Measurements from ENCODE around the gene MIF.
"Not testable (repeated sequence)": the region's sequence is repeated elsewhere in the genome, so short reads cannot be mapped to it uniquely, and the experiment has no call there.

Gene MIF

DNA sequence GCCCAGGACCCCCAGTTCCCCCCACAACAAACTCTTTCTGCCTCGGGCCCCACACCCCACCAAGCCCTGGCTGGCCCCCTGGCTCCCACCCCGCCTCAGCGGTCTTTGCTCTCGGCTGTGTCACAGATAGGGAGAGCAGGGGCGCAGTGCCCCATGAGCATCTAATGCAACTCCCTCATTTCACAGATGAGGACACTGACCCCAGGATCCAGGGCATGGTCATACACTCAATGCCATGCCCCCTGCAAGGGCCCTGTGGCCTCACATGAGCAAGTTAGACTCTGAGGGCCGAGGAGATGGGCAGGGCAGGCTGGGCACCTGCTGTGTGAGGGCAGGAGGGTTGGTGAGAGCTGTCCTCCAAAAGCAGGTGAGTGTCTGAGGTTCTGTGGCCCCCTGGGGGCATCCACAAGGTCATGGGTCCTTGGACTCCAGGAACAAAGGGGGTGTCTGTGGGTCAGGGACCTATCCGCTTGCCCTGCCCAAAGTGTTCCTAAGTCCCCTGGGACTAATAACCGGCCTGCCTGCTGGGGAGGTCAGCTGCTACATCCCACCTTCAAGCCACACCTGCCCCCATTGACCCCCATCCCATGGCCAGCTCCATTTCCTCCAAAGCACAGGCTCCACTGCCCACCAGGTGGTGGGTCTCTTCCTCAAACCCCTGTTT, 2.5 kb downstream of the MIF start:
- no peak overlapping the region for H3K4me3 ChIP-seq (ENCODE audit: low read depth, low read length)
- no peak for DNase-seq (ENCODE audit: low read depth)
- TF ChIP-seq, protein P1, sequence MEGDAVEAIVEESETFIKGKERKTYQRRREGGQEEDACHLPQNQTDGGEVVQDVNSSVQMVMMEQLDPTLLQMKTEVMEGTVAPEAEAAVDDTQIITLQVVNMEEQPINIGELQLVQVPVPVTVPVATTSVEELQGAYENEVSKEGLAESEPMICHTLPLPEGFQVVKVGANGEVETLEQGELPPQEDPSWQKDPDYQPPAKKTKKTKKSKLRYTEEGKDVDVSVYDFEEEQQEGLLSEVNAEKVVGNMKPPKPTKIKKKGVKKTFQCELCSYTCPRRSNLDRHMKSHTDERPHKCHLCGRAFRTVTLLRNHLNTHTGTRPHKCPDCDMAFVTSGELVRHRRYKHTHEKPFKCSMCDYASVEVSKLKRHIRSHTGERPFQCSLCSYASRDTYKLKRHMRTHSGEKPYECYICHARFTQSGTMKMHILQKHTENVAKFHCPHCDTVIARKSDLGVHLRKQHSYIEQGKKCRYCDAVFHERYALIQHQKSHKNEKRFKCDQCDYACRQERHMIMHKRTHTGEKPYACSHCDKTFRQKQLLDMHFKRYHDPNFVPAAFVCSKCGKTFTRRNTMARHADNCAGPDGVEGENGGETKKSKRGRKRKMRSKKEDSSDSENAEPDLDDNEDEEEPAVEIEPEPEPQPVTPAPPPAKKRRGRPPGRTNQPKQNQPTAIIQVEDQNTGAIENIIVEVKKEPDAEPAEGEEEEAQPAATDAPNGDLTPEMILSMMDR (IDR thresholded peaks at IDR 0.05; ENCODE audit: control insufficient read depth, extremely low read depth, insufficient read depth) = no peak

DNA sequence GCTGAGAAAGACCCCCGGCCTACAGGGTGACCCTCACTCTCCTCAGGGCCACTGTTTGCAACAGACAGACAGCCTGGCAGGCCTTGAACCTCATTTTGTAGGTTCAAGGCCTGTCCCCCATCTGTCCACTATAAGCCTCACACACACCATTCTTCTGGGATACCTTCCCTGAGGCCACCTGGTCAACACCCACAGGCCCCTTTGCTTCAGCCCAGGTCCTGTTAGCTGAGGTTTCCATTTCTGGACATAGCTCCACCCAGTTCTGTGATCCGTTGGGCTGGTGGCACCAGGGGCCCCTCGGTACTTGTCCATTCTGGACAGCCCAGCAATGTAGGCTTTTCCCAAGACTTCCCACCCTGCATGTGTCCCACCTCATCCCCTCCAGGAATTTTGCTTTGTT, 3.1 kb downstream of the MIF start:
- H3K4me3 ChIP-seq (ENCODE audit: low read depth, low read length) = no peak overlapping the region
- TF ChIP-seq, protein P1 (IDR thresholded peaks at IDR 0.05; ENCODE audit: control insufficient read depth, extremely low read depth, insufficient read depth) = no peak
- no peak for DNase-seq (ENCODE audit: low read depth)

DNA sequence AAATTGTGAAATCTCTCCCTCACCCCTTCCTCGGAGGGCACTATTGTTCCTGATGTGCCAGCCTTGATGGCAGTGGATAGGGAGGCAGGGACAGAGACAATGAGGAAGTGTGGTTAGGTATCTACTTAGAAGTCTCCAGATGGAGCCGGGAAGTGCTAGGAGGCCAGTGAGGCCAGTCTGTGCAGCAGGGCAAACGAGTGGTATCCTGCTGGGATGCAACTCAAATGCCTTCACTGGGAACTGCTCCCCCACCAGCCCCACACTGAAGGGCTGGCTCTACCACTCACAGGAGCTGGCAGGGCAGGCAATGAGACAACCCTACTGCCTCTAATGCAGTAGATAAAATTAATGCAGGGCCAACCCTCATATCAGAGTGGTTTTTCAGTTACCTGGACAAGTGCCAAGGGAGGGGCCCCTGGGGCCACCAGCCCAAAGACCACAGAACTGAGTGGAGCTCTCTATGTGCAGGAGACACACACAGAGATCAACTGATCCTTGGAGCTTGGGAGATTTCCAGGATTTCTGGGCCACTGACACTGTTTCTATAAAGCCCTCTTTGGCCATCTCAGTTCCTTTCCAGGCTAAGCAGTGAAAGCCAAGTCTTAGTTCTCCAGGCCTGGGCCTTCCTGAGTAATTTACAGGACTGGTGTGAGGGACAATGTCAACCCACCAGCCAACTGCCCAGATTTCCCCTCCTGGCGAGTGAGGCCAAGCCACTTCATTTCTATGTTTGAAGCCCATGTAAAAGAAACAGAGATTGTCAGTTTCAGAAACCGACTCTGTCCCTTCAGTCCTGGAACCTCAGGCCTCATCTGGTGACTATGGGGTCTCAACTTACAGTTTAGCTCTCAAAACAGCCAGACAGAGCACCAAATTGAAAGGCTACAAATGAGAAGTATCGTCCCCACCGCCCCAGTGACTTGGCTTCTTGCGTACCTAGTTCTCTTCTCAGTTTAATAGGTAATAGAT, 4.1 kb downstream of the MIF start:
- DNase-seq (ENCODE audit: low read depth) = no peak
- TF ChIP-seq, protein P1 (IDR thresholded peaks at IDR 0.05; ENCODE audit: control insufficient read depth, extremely low read depth, insufficient read depth) = no peak
- no peak overlapping the region for H3K4me3 ChIP-seq (ENCODE audit: low read depth, low read length)

GRCh38 chr22:23899042-23899745, 5.0 kb downstream of the MIF start:
- DNase-seq (ENCODE audit: low read depth) = no peak
- TF ChIP-seq, protein P1 (IDR thresholded peaks at IDR 0.05; ENCODE audit: control insufficient read depth, extremely low read depth, insufficient read depth) = no peak
- no peak overlapping the region for H3K4me3 ChIP-seq (ENCODE audit: low read depth, low read length)

DNA sequence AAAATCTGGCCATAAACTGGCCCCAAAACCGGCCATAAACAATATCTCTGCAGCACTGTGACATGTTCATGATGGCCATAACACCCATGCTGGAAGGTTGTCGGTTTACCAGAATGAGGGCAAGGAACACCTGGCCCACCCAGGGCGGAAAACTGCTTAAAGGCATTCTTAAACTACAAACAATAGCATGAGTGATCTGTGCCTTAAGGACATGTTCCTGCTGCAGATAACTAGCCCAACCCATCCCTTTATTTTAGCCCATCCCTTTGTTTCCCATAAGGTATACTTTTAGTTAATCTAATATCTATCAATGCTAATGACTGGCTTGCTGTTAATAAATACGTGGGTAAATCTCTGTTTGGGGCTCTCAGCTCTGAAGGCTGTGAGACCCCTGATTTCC, 6.0 kb downstream of the MIF start:
- not testable (repeated sequence) for DNase-seq (ENCODE audit: low read depth); H3K4me3 ChIP-seq (ENCODE audit: low read depth, low read length)

DNA sequence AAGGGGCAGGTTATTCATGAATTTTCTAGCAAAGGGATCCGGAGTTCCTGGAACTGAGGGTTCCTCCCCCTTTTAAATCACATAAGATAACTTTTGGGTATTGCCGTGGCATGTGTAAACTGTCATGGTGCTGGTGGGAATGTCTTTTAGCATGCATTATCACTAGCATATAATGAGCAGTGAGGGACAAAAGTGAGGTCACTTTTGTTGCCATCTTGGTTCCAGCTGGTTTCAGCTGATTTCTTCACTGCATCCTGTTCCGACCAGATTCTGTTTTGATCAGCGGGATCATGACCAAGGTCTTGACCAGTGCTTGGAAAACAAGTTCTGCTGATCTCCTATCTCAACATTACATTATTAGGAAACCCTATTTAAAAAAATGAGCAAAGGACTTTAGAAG, 7.4 kb downstream of the MIF start:
- no peak overlapping the region for H3K4me3 ChIP-seq (ENCODE audit: low read depth, low read length)
- no peak for DNase-seq (ENCODE audit: low read depth)
- TF ChIP-seq, protein P1 (IDR thresholded peaks at IDR 0.05; ENCODE audit: control insufficient read depth, extremely low read depth, insufficient read depth) = no peak
